ENCODE measurements around the gene SPATA22. TPM values are rescaled to one million over a fixed set of nuclear protein-coding genes. Genes with fewer than 3 reads are reported as not detected.

SPATA22 gene
- polyA plus RNA-seq, 1 donor (not counting 4 experiments of a cell fraction or from before 2014, with no cell fraction given): not detected

- Histone ChIP-seq H3K79me2 (ENCODE audit: control insufficient read depth, insufficient read depth, low read length) (no peaks in the 10 kb centered on the region), H3K4me3 (ENCODE audit: control insufficient read depth in 2 of 3, extremely low read depth in 1 of 3, insufficient read depth in 2 of 3, low read depth in 1 of 3, low read length in 3 of 3) (peak within 1 kb of the TSS in 2 of 3 experiments; percentile 42 to 44), H4K20me1 (ENCODE audit: control insufficient read depth, extremely low read depth, insufficient read depth, low read length) (no peaks in the 10 kb centered on the region), H3K9me1 (ENCODE audit: control insufficient read depth, extremely low read depth, insufficient read depth, low read length) (no peaks in the 10 kb centered on the region), H3K27me3 (ENCODE audit: control insufficient read depth, extremely low read depth, insufficient read depth, low read length) (peaks cover 9% of the 10 kb centered on the region), H2AFZ (ENCODE audit: control insufficient read depth, low read length) (peak within 1 kb of the TSS; percentile 35), H3K9me3 (ENCODE audit: control insufficient read depth, low read depth, low read length) (no peaks in the 10 kb centered on the region), H3K36me3 (ENCODE audit: control insufficient read depth in 2 of 2, extremely low read depth in 1 of 2, insufficient read depth in 2 of 2, low read length in 2 of 2) (no peaks in the 10 kb centered on the region), H3K4me1 (ENCODE audit: control insufficient read depth, extremely low read depth, insufficient read depth, low read length) (peaks cover 6% of the 10 kb centered on the region), H3K4me2 (ENCODE audit: control insufficient read depth, extremely low read depth, insufficient read depth, low read depth, low read length) (peak within 1 kb of the TSS; percentile 76), H3K27ac (ENCODE audit: control insufficient read depth, insufficient read depth, low read length) (no peak within 1 kb of the TSS), H3K9ac (ENCODE audit: control insufficient read depth, extremely low read depth, insufficient read depth, low read length) (no peak within 1 kb of the TSS)
- DNase-seq (ENCODE audit: low read depth, low spot score): peak; percentile 7
- TF ChIP-seq EZH2 (IDR thresholded peaks at IDR 0.05; ENCODE audit: low read length): no peak
- TF ChIP-seq CTCF (optimal IDR thresholded peaks at IDR 0.05 in 1 of 3, IDR thresholded peaks at IDR 0.05 in 1 of 3, conservative IDR thresholded peaks at IDR 0.05 in 1 of 3; ENCODE audit: extremely low read depth in 1 of 3, insufficient read depth in 2 of 3, low read length in 3 of 3): no peak
- dilution Hi-C loops (cut with MboI; ENCODE audit: extremely low pct_ligation_motif_present, low sequenced_read_pairs): no loop called here
- no peak for FAIRE-seq
Measured at GRCh38 chr17:3475812-3476610, 4.4 kb upstream of the SPATA22 start, which contains the start of gene ASPA. TSS of gene ASPA (plus strand) at chr17:3475997. CDS start at chr17:3476160, 163 bp downstream.

- H2AFZ ChIP-seq (ENCODE audit: control insufficient read depth, low read length): no peak overlapping the region
- TF ChIP-seq CTCF (optimal IDR thresholded peaks at IDR 0.05 in 1 of 3, IDR thresholded peaks at IDR 0.05 in 1 of 3, conservative IDR thresholded peaks at IDR 0.05 in 1 of 3; ENCODE audit: extremely low read depth in 1 of 3, insufficient read depth in 2 of 3, low read length in 3 of 3): no peak
- TF ChIP-seq EZH2 (IDR thresholded peaks at IDR 0.05; ENCODE audit: low read length): no peak
- FAIRE-seq (no peak), DNase-seq (ENCODE audit: low read depth, low spot score) (no peak)
- peaks cover 8% of the 10 kb centered on the region for H3K27me3 ChIP-seq (ENCODE audit: control insufficient read depth, extremely low read depth, insufficient read depth, low read length)
- no peaks in the 10 kb centered on the region for H3K36me3 ChIP-seq (ENCODE audit: control insufficient read depth in 2 of 2, extremely low read depth in 1 of 2, insufficient read depth in 2 of 2, low read length in 2 of 2)
- H3K4me1 ChIP-seq (ENCODE audit: control insufficient read depth, extremely low read depth, insufficient read depth, low read length): peaks cover 6% of the 10 kb centered on the region
- H4K20me1 ChIP-seq (ENCODE audit: control insufficient read depth, extremely low read depth, insufficient read depth, low read length): no peaks in the 10 kb centered on the region
- H3K9me3 ChIP-seq (ENCODE audit: control insufficient read depth, low read depth, low read length): no peaks in the 10 kb centered on the region
- no peaks in the 10 kb centered on the region for H3K79me2 ChIP-seq (ENCODE audit: control insufficient read depth, insufficient read depth, low read length)
- no peak overlapping the region for H3K27ac ChIP-seq (ENCODE audit: control insufficient read depth, insufficient read depth, low read length)
- no peak overlapping the region for H3K4me3 ChIP-seq (ENCODE audit: control insufficient read depth in 2 of 3, extremely low read depth in 1 of 3, insufficient read depth in 2 of 3, low read depth in 1 of 3, low read length in 3 of 3)
- dilution Hi-C loops (cut with MboI; ENCODE audit: extremely low pct_ligation_motif_present, low sequenced_read_pairs): no loop called here
- no peak overlapping the region for H3K9ac ChIP-seq (ENCODE audit: control insufficient read depth, extremely low read depth, insufficient read depth, low read length)
- no peaks in the 10 kb centered on the region for H3K9me1 ChIP-seq (ENCODE audit: control insufficient read depth, extremely low read depth, insufficient read depth, low read length)
- no peak overlapping the region for H3K4me2 ChIP-seq (ENCODE audit: control insufficient read depth, extremely low read depth, insufficient read depth, low read depth, low read length)
Measured at GRCh38 chr17:3475251-3475685, 3.6 kb upstream of the SPATA22 start.

Data from keratinocyte (primary cell).